Stimulated activated CD4-positive, alpha-beta T cell treated with anti-CD3 and anti-CD28 coated beads, Interleukin-4, amount 100 ng/mL, for 24 hours (primary cell): Measurements from ENCODE around the gene GLS2.

ENCODE experiments used
- DNase-seq: peaks from one replicate; pipeline ENCODE4 v3.0.0-alpha.2; 2020

The GLS2 gene

DNA sequence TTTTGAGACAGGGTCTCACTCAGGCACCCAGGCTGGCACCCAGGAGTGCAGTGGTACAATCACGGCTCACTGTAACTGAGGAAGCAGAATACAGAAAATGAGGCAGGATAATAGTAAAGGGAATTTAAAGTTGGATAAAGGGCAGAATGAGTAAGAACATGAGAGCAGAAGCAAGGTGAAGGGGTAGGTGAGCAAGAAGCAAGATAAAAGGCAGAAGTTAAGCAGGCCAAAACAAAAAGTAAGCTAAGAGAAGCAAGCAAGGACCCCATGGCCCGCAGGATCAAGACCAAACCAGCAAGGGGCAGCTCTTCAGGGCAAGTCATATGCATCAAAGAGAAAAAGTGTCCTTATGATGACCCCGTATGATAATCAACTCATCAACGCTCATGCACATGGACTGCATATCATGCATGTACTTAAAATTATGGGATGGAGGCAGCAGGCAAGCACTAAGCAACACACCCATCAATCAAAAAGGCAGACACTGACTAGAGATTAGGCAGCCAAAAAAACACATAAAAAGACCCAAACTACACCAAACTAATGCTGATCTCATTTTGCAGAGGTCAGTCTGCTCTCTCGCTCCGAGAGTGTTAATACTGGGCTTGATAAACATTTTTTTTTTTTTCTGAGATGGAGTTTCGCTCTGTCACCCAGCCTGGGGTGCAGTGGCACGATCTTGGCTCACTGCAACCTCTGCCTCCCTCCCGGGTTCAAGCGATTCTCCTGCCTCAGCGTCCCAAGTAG lies 50.4 kb downstream of the GLS2 start:
- DNase-seq, result no peak

DNA sequence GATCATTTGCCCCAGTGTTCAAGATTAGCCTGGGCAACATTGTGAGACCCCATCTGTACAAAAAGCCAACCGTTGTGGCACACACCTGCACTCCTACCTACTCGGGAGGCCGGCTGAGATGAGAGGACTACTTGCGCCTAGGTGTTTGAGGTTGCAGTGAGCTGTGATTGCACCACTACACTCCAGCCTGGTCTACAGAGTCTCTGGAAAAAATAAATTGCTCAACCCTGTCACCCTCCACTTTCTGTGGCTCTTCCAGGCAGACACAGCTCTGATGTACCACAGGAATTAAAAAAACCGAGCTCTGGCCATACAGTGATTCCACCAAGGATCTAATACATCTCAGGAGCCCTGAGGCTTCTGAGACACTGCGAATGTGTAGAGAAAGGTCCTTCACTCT lies 53.1 kb downstream of the GLS2 start:
- DNase-seq, result no peak

DNA sequence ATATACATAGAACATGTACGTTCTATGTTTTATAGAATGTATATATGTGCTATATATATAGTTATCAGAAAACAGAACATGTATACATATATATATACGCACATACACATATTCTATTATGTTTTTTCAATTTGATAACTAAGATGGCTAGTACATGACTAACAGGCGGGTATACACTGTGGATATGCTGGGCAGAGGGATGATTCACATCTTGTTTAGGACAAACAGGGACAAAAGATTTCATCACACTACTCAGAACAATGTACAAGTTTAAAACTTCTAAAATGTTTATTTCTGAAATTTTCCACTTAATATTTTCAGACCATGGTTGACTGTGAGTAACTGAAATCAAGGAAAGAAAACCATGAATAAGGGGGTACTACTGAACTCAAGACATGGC lies 56.1 kb downstream of the GLS2 start:
- no peak for DNase-seq

DNA sequence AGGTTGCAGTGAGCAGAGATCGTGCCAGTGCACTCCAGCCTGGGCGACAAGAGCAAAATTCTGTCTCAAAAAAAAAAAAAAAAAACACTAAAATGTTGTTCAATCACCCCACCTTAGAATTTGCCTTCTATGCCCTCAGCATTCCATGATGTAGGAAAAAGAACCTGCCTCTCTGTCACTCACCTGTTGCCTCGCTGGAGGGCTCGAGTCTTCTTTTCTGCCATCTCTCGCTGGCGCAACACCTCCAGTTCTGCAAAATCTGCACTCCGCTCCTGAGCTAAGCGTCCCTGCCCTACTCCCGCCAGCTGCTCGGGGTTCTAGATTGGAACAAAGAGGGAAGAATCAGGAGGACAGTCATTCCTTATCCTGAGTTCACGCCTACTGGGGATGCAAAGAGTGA lies 56.7 kb downstream of the GLS2 start:
- DNase-seq, result no peak

DNA sequence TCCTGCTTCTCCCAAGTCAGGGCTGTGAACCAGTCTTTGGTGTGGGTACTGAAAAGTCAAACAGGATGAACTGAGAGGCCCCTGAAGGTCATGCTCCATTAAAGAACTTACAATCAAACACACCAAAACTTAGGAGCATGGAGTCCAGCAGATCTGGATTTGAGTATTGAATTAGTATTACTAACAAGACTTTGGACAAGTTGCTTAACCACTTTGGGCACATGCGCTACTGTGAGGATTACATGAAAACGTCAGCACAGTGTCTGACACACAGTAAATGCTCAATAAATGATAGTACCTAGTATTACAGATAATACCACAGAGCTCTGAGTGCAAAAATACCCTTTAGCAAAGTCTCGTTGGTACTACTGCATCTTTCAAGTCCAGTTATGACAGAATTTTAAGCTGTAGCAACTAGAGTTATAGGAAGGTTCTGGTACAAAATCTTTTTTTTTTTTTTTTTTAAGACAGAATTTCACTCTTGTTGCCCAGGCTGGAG lies 62.0 kb downstream of the GLS2 start:
- DNase-seq, result no peak

DNA sequence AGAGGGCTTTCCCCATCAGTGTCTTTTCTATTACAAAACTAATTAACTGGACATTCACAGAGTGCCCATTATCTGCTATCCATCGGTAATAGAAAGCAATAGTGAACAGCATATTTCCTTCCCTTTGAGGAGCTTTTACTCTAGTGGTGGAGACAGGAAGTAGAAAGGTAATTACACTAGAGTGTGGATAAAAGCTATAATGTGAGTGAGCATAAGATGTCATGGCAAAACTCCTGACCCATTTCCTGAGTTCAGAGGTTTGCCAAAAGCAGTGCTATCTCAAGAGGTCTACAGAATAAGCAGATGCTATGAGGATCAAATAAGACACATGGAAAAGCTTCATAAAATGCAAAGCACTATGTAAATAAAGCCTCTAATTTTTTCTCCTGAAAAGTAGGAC lies 62.8 kb downstream of the GLS2 start:
- DNase-seq, result no peak
